K562 (cell line): Measurements from ENCODE around the gene CCDC181. TPM values are rescaled to one million over a fixed set of nuclear protein-coding genes. Genes with fewer than 3 reads are reported as not detected.

Source experiments
- DNMT1 ChIP-seq: fragments of 450-650 bp; IDR thresholded peaks from 2 replicates; pipeline ENCODE4 v1.6.1; 2016; ENCODE audit warnings: antibody characterized with exemption, mild to moderate bottlenecking
- EGR1 ChIP-seq: fragments of 450-650 bp; conservative IDR thresholded peaks from 2 replicates; pipeline ENCODE4 v1.6.1; 2017; ENCODE audit warnings: mild to moderate bottlenecking
- ESRRA ChIP-seq: fragments of 450-650 bp; IDR thresholded peaks from 2 replicates; pipeline ENCODE4 v1.6.1; 2014; ENCODE audit warnings: low read depth, mild to moderate bottlenecking, moderate library complexity, borderline replicate concordance
- HNRNPLL ChIP-seq: fragments of 200-400 bp; formaldehyde crosslinking; IDR thresholded peaks from 2 replicates; pipeline ENCODE4 v1.6.1; 2017; ENCODE audit warnings: low read length, low read depth, mild to moderate bottlenecking; ENCODE audit not compliant: poor library complexity, severe bottlenecking
- JUNB ChIP-seq: fragments of 450-650 bp; formaldehyde crosslinking; conservative IDR thresholded peaks from 2 replicates; pipeline ENCODE4 v1.4.0; 2020; ENCODE audit warnings: mild to moderate bottlenecking
- NCOA2 ChIP-seq, 2 experiments: fragments of 450-650 bp; IDR thresholded peaks; 2 replicates each; pipeline ENCODE4 v1.6.1; 2018; ENCODE audit warnings: mild to moderate bottlenecking in 2 of 2, moderate library complexity in 1 of 2; ENCODE audit not compliant: partially characterized antibody in 2 of 2
- NONO ChIP-seq, 2 experiments: fragments of 200-400 bp in 1 of 2; fragments of 450-650 bp in 1 of 2; formaldehyde crosslinking in 1 of 2; IDR thresholded peaks; 2 replicates each; pipeline ENCODE4 v1.6.1; 2017; ENCODE audit warnings: low read depth in 2 of 2, mild to moderate bottlenecking in 2 of 2, moderate library complexity in 2 of 2, low read length in 1 of 2
- PURB ChIP-seq: sonication (generic); formaldehyde crosslinking; IDR thresholded peaks from 2 replicates; pipeline ENCODE4 v1.9.0; 2021; ENCODE audit warnings: low read depth, mild to moderate bottlenecking, missing genetic modification reagents
- SFPQ ChIP-seq: fragments of 200-400 bp; formaldehyde crosslinking; IDR thresholded peaks from 2 replicates; pipeline ENCODE4 v1.6.1; 2017; ENCODE audit warnings: mild to moderate bottlenecking, low read depth, low read length, moderate library complexity
- SIN3B ChIP-seq: fragments of 450-650 bp; IDR thresholded peaks from 2 replicates; pipeline ENCODE4 v1.6.1; 2017; ENCODE audit warnings: low read depth, mild to moderate bottlenecking, moderate library complexity
- SP2 ChIP-seq: IDR thresholded peaks from 2 replicates; pipeline ENCODE4 v1.6.1; 2011; ENCODE audit warnings: mild to moderate bottlenecking, low read depth, low read length, moderate library complexity; ENCODE audit not compliant: poor library complexity, severe bottlenecking; ENCODE audit errors: extremely low read depth
- STAG1 ChIP-seq: sonication (generic); formaldehyde crosslinking; IDR thresholded peaks from 2 replicates; pipeline ENCODE4 v1.5.0; 2020; ENCODE audit warnings: missing genetic modification reagents, borderline replicate concordance
- TARDBP ChIP-seq: fragments of 450-650 bp; IDR thresholded peaks from 2 replicates; pipeline ENCODE4 v1.6.1; 2016
- U2AF1 ChIP-seq: fragments of 200-400 bp; formaldehyde crosslinking; optimal IDR thresholded peaks from 2 replicates; pipeline ENCODE3; 2017; ENCODE audit warnings: mild to moderate bottlenecking, low read depth, low read length, moderate library complexity
- YBX1 ChIP-seq: fragments of 450-650 bp; IDR thresholded peaks from 2 replicates; pipeline ENCODE4 v1.7.1; 2016; ENCODE audit warnings: mild to moderate bottlenecking
- ZNF584 ChIP-seq: fragments of 200-800 bp; sonication (Bioruptor generic); IDR thresholded peaks from 2 replicates; pipeline ENCODE4 v1.6.1; 2016; ENCODE audit warnings: low read depth, mild to moderate bottlenecking, missing genetic modification characterization, missing compliant biosample characterization
- polyA plus RNA-seq, 8 experiments: library from polyadenylated mRNA; depleted of rRNA in 4 of 8; stranded (reverse) in 5 of 8; unstranded in 3 of 8; fragments of >200 nt; fragmentation: Nextera tagmentation in 2 of 8; fragmentation: Illumina TruSeq in 1 of 8; extraction: Ambion mirVana in 2 of 8; extraction: Trizol in 1 of 8; gene quantifications; 2 replicates each; pipeline versions ENCODE4 v1.2.1 to v1.2.3, GENCODE V29; 2011 to 2014; ENCODE audit warnings: inconsistent platforms in 1 of 8, missing spikeins in 1 of 8
- total RNA-seq, 7 experiments: library from RNA; depleted of rRNA in 6 of 7; stranded (reverse); fragments of >200 nt in 6 of 7; fragmentation: Illumina TruSeq in 2 of 7; extraction: Trizol in 2 of 7; gene quantifications; 2 replicates each; pipeline versions ENCODE4 v1.2.1 to v1.2.3, GENCODE V29; 2011 to 2021; ENCODE audit warnings: low replicate concordance in 1 of 7
- TF ChIP-seq, protein P1 (sequence below): fragments of 450-650 bp; IDR thresholded peaks from 2 replicates; pipeline ENCODE4 v1.6.1; 2016; ENCODE audit warnings: missing biosample characterization, missing genetic modification characterization
- TF ChIP-seq, protein P2 (sequence below), 2 experiments: IDR thresholded peaks; 2 replicates each; pipeline ENCODE4 v1.6.1; 2011; ENCODE audit warnings: borderline replicate concordance in 1 of 2, control low read depth in 1 of 2, low read depth in 1 of 2, low read length in 1 of 2, mild to moderate bottlenecking in 1 of 2, mixed read lengths in 1 of 2, moderate library complexity in 1 of 2; ENCODE audit not compliant: insufficient read depth in 1 of 2, insufficient read length in 1 of 2, poor library complexity in 1 of 2, severe bottlenecking in 1 of 2; ENCODE audit errors: extremely low read depth in 1 of 2
- TF ChIP-seq, protein P3 (sequence below): sonication (generic); formaldehyde crosslinking; IDR thresholded peaks from 2 replicates; pipeline ENCODE4 v1.8.1; 2023; ENCODE audit warnings: mild to moderate bottlenecking, missing genetic modification reagents

Gene CCDC181
- total and polyA plus RNA-seq, 9 of the 15 experiments (the other 6 are each of a cell fraction or from before 2014, with no cell fraction given): 0.04 to 0.14 TPM; not detected in 7

DNA sequence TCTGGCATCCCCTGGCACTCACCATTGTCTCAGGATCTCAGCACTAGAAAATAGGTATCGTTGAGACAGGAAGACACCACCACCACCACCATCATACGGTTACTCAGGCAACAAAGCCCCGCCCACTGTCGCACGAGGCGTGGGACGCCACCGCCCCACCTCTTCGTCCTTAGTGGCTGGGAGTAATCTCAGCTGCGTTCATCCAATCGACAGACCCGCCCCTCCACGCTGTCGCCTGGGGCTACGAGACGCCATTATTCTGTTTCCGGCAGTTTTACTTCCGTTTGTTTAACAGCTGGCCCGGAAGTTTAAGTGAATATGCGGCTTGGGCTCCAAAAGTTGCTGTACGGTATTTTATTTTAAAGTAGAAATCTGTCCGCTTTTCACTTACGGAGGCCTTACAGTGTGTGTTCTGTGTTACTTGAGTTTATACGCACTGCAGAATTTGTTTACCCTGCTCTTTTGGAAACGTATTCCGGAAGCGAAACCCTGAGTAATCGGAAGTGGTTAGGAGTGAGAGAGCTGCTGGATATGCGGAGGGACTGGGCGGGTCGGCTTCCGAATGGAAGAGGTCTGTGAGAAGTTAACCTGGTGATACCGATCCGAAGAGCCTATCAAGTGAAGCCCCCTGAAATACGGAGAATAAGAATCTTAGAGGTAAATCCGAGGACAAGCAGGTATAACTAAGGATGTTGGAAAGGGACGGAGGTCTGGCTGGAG is 59.4 kb downstream of the CCDC181 start, which contains the start of the genes BLZF1 and NME7 (continued):
- TF ChIP-seq SFPQ (no peak), JUNB (CRISPR knock-in tag) (no peak), DNMT1 (no peak), TARDBP (peak; percentile 51; the same call in 1 of the 2 replicates), SIN3B (no peak), HNRNPLL (peak; percentile 74), NONO (IDR thresholded peaks at IDR 0.05; ENCODE audit: low read depth in 2 of 2, low read length in 1 of 2) (no peak; a peak in 1 of 4 replicates), NCOA2 (IDR thresholded peaks at IDR 0.05; ENCODE audit: partially characterized antibody in 2 of 2) (no peak), ESRRA (no peak), PURB (no peak), ZNF584 (no peak), EGR1 (peak; percentile 85), YBX1 (no peak), U2AF1 (no peak), SP2 (no peak), STAG1 (CRISPR knock-in tag) (no peak)
- TF ChIP-seq, protein P1, sequence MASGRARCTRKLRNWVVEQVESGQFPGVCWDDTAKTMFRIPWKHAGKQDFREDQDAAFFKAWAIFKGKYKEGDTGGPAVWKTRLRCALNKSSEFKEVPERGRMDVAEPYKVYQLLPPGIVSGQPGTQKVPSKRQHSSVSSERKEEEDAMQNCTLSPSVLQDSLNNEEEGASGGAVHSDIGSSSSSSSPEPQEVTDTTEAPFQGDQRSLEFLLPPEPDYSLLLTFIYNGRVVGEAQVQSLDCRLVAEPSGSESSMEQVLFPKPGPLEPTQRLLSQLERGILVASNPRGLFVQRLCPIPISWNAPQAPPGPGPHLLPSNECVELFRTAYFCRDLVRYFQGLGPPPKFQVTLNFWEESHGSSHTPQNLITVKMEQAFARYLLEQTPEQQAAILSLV (tag): no peak
- TF ChIP-seq, protein P2, sequence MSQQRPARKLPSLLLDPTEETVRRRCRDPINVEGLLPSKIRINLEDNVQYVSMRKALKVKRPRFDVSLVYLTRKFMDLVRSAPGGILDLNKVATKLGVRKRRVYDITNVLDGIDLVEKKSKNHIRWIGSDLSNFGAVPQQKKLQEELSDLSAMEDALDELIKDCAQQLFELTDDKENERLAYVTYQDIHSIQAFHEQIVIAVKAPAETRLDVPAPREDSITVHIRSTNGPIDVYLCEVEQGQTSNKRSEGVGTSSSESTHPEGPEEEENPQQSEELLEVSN (IDR thresholded peaks at IDR 0.05; ENCODE audit: borderline replicate concordance in 1 of 2, extremely low read depth in 1 of 2, insufficient read depth in 1 of 2, insufficient read length in 1 of 2, low read depth in 1 of 2, low read length in 1 of 2, poor library complexity in 1 of 2, severe bottlenecking in 1 of 2): peak in 1 of 2 experiments; percentile 43
- TF ChIP-seq, protein P3, sequence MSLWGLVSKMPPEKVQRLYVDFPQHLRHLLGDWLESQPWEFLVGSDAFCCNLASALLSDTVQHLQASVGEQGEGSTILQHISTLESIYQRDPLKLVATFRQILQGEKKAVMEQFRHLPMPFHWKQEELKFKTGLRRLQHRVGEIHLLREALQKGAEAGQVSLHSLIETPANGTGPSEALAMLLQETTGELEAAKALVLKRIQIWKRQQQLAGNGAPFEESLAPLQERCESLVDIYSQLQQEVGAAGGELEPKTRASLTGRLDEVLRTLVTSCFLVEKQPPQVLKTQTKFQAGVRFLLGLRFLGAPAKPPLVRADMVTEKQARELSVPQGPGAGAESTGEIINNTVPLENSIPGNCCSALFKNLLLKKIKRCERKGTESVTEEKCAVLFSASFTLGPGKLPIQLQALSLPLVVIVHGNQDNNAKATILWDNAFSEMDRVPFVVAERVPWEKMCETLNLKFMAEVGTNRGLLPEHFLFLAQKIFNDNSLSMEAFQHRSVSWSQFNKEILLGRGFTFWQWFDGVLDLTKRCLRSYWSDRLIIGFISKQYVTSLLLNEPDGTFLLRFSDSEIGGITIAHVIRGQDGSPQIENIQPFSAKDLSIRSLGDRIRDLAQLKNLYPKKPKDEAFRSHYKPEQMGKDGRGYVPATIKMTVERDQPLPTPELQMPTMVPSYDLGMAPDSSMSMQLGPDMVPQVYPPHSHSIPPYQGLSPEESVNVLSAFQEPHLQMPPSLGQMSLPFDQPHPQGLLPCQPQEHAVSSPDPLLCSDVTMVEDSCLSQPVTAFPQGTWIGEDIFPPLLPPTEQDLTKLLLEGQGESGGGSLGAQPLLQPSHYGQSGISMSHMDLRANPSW (CRISPR knock-in tag): no peak
